Osteoblast (primary cell): ENCODE measurements around the gene SSR2. TPM values are rescaled to one million over a fixed set of nuclear protein-coding genes. Genes with fewer than 3 reads are reported as not detected.
A peak's percentile ranks its signal among the peaks of the same experiment; 100 is the strongest.

Source experiments
- DNase-seq: peaks from one replicate; pipeline ENCODE4 v3.0.0; 2011; ENCODE audit warnings: low spot score, mixed read lengths; ENCODE audit not compliant: insufficient read length; ENCODE audit errors: missing footprints
- H2AFZ ChIP-seq: 2 replicates; pipeline ENCODE4 v1.6.0; 2011; ENCODE audit warnings: mild to moderate bottlenecking, low read length
- H3K27ac ChIP-seq: 2 replicates; pipeline ENCODE4 v1.5.1; 2011; ENCODE audit warnings: mild to moderate bottlenecking, low read depth, low read length, moderate library complexity
- H3K27me3 ChIP-seq: 2 replicates; pipeline ENCODE4 v1.6.0; 2012; ENCODE audit warnings: mild to moderate bottlenecking, control low read depth, inconsistent platforms, low read length, moderate library complexity; ENCODE audit not compliant: insufficient read depth
- H3K36me3 ChIP-seq: 2 replicates; pipeline ENCODE4 v1.5.1; 2011; ENCODE audit warnings: mild to moderate bottlenecking, low read length, control low read depth, moderate library complexity; ENCODE audit not compliant: insufficient read depth
- H3K4me1 ChIP-seq: 2 replicates; pipeline ENCODE4 v1.5.1; 2011; ENCODE audit warnings: mild to moderate bottlenecking, low read length, control low read depth, moderate library complexity; ENCODE audit not compliant: insufficient read depth
- H3K4me2 ChIP-seq: 2 replicates; pipeline ENCODE4 v1.6.0; 2011; ENCODE audit warnings: mild to moderate bottlenecking, low read length; ENCODE audit not compliant: insufficient read depth
- H3K4me3 ChIP-seq: fragments of 200-600 bp; sonication (generic); 3 replicates; pipeline ENCODE4 v1.5.1; 2012; ENCODE audit warnings: mild to moderate bottlenecking, low read length, inconsistent platforms; ENCODE audit not compliant: insufficient read depth
- H3K79me2 ChIP-seq: 2 replicates; pipeline ENCODE4 v1.6.0; 2012; ENCODE audit warnings: mild to moderate bottlenecking, low read length, control low read depth, inconsistent platforms; ENCODE audit not compliant: insufficient read depth
- H3K9me3 ChIP-seq: 2 replicates; pipeline ENCODE4 v1.5.1; 2011; ENCODE audit warnings: low read depth, low read length, control low read depth
- H4K20me1 ChIP-seq: 2 replicates; pipeline ENCODE4 v1.6.0; 2012; ENCODE audit warnings: mild to moderate bottlenecking, low read length, control low read depth; ENCODE audit not compliant: insufficient read depth
- total RNA-seq: library from RNA; depleted of rRNA; stranded (reverse); fragments of >200 nt; gene quantifications from 2 replicates; pipeline ENCODE4 v1.2.3, GENCODE V29; 2012
- TF ChIP-seq, protein P1 (sequence below): IDR thresholded peaks from 2 replicates; pipeline ENCODE4 v1.5.1; 2011; ENCODE audit warnings: mild to moderate bottlenecking, low read depth, low read length, moderate library complexity; ENCODE audit errors: extremely low read depth

Gene SSR2
- total RNA-seq, 1 donor = 415 TPM

DNA sequence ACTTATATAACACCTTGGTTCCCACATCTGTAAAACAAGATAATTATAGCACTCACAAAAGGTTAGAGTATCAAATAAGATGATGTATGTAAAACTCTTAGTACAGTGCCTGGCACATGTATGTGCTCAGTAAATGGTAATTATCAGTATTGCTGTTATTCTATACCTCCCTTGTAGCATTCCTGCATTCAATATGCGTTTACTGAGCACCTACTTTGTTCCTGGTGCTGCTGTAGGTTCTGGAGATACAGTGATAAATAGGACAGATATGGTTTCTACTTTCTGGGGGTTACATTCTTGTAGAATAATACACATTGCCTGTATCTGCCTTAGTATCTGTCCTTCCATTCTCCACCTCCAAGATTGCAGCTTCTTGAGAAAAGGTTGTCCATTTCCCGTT, 1.2 kb upstream of the SSR2 start:
- no peak overlapping the region for H3K4me2 ChIP-seq
- TF ChIP-seq, protein P1, sequence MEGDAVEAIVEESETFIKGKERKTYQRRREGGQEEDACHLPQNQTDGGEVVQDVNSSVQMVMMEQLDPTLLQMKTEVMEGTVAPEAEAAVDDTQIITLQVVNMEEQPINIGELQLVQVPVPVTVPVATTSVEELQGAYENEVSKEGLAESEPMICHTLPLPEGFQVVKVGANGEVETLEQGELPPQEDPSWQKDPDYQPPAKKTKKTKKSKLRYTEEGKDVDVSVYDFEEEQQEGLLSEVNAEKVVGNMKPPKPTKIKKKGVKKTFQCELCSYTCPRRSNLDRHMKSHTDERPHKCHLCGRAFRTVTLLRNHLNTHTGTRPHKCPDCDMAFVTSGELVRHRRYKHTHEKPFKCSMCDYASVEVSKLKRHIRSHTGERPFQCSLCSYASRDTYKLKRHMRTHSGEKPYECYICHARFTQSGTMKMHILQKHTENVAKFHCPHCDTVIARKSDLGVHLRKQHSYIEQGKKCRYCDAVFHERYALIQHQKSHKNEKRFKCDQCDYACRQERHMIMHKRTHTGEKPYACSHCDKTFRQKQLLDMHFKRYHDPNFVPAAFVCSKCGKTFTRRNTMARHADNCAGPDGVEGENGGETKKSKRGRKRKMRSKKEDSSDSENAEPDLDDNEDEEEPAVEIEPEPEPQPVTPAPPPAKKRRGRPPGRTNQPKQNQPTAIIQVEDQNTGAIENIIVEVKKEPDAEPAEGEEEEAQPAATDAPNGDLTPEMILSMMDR = no peak
- peaks cover 8% of the 10 kb centered on the region for H3K4me1 ChIP-seq
- H4K20me1 ChIP-seq = peaks cover 10% of the 10 kb centered on the region
- H3K27ac ChIP-seq = no peak overlapping the region
- H3K4me3 ChIP-seq = no peak overlapping the region
- no peaks in the 10 kb centered on the region for H3K9me3 ChIP-seq
- peak; percentile 19 for DNase-seq
- H3K36me3 ChIP-seq = peaks cover 24% of the 10 kb centered on the region
- peaks cover 6% of the 10 kb centered on the region for H3K27me3 ChIP-seq
- H3K79me2 ChIP-seq = peaks cover 31% of the 10 kb centered on the region
- H2AFZ ChIP-seq = no peak overlapping the region

GRCh38 chr1:156021093-156021428, 310 bp upstream of the SSR2 start:
- DNase-seq = no peak
- Histone ChIP-seq H3K27me3 (peaks cover 6% of the 10 kb centered on the region), H3K4me1 (peaks cover 8% of the 10 kb centered on the region), H3K9me3 (no peaks in the 10 kb centered on the region), H3K4me3 (peak overlapping the region; percentile 92), H3K36me3 (peaks cover 32% of the 10 kb centered on the region), H3K79me2 (peaks cover 35% of the 10 kb centered on the region), H4K20me1 (peaks cover 15% of the 10 kb centered on the region), H2AFZ (peak overlapping the region; percentile 89), H3K27ac (no peak overlapping the region), H3K4me2 (peak overlapping the region; percentile 90)
- TF ChIP-seq, protein P1 = no peak

- H3K79me2 ChIP-seq = peaks cover 36% of the 10 kb centered on the region
- peak overlapping the region; percentile 68 for H3K27ac ChIP-seq
Measured at GRCh38 chr1:156019946-156020292, 832 bp downstream of the SSR2 start.

DNA sequence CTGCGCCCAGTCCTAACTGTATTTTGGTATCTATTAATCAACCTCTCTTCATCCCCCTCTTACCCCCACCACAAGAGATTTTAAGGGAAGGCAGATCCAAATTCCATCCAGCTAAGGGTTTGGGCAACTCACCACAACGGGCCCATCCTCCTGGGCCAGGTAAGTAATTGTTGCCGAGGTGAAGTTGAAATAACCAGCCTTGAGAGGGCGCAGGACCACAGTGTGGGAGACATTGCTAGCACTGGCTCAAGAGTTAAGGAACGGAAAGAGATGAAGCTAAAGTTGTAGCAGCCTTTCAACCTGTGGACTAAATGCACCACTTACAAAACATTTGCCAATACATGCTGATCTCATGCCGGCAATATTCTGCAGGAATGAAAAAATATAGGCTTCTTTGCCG, 5.9 kb downstream of the SSR2 start:
- Histone ChIP-seq H2AFZ (no peak overlapping the region), H3K27ac (no peak overlapping the region), H3K4me1 (peaks cover 4% of the 10 kb centered on the region), H3K79me2 (peaks cover 36% of the 10 kb centered on the region), H4K20me1 (peaks cover 19% of the 10 kb centered on the region), H3K36me3 (peaks cover 92% of the 10 kb centered on the region), H3K27me3 (no peaks in the 10 kb centered on the region), H3K4me3 (no peak overlapping the region), H3K4me2 (no peak overlapping the region), H3K9me3 (no peaks in the 10 kb centered on the region)
- peak; percentile 17 for DNase-seq
- TF ChIP-seq, protein P1 = no peak

More at GRCh38 chr1:156019946-156020292, 832 bp downstream of the SSR2 start:
- peak; percentile 83 for DNase-seq
- Histone ChIP-seq H2AFZ (peak overlapping the region; percentile 89), H3K9me3 (no peaks in the 10 kb centered on the region), H3K4me3 (peak overlapping the region; percentile 92), H3K27me3 (peaks cover 6% of the 10 kb centered on the region), H3K36me3 (peaks cover 41% of the 10 kb centered on the region), H4K20me1 (peaks cover 17% of the 10 kb centered on the region), H3K4me2 (peak overlapping the region; percentile 99), H3K4me1 (peaks cover 8% of the 10 kb centered on the region)
- TF ChIP-seq, protein P1 = no peak
